Neural progenitor cell (in vitro differentiated cells): ENCODE results near the gene TMEM203. TPM values are rescaled to one million over a fixed set of nuclear protein-coding genes. Genes with fewer than 3 reads are reported as not detected.
A peak's percentile ranks its signal among the peaks of the same experiment; 100 is the strongest.

Experiments used
- DNase-seq: peaks from one replicate; pipeline ENCODE4 v3.0.0-alpha.2; 2016; ENCODE audit warnings: low spot score
- H2AFZ ChIP-seq: fragments of 200-600 bp; sonication (generic); replicated peaks from 2 replicates; pipeline ENCODE4 v1.6.1; 2016; ENCODE audit warnings: antibody characterized with exemption
- H3F3A ChIP-seq: fragments of 200-600 bp; sonication (generic); 2 replicates; pipeline ENCODE4 v1.6.1; 2016; ENCODE audit warnings: antibody characterized with exemption, low read depth
- H3K27ac ChIP-seq: fragments of 200-600 bp; sonication (generic); 2 replicates; pipeline ENCODE4 v1.5.1; 2016; ENCODE audit warnings: mild to moderate bottlenecking
- H3K27me3 ChIP-seq: fragments of 200-600 bp; sonication (generic); 2 replicates; pipeline ENCODE4 v1.6.1; 2016; ENCODE audit warnings: mild to moderate bottlenecking, moderate library complexity
- H3K36me3 ChIP-seq: fragments of 200-600 bp; sonication (generic); 2 replicates; pipeline ENCODE4 v1.5.1; 2016
- H3K4me1 ChIP-seq: fragments of 200-600 bp; sonication (generic); 2 replicates; pipeline ENCODE4 v1.6.1; 2016; ENCODE audit warnings: mixed run types
- H3K4me2 ChIP-seq: fragments of 200-600 bp; sonication (generic); 2 replicates; pipeline ENCODE4 v1.6.1; 2016
- H3K4me3 ChIP-seq: fragments of 200-600 bp; sonication (generic); 2 replicates; pipeline ENCODE4 v1.5.1; 2016
- H3K79me2 ChIP-seq: fragments of 200-600 bp; sonication (generic); 2 replicates; pipeline ENCODE4 v1.6.1; 2016; ENCODE audit warnings: low read depth
- H3K9ac ChIP-seq: fragments of 200-600 bp; sonication (generic); 2 replicates; pipeline ENCODE4 v1.6.1; 2016
- H3K9me3 ChIP-seq: fragments of 200-600 bp; sonication (generic); 2 replicates; pipeline ENCODE4 v1.5.1; 2016; ENCODE audit warnings: low read depth
- H4K20me1 ChIP-seq: fragments of 200-600 bp; sonication (generic); 2 replicates; pipeline ENCODE4 v1.6.1; 2016; ENCODE audit warnings: low read depth
- H3K27ac Mint-ChIP-seq: 3 replicates; pipeline ENCODE4 v1.8.0; 2021; ENCODE audit warnings: mixed read lengths
- H3K27me3 Mint-ChIP-seq: 2 replicates; pipeline ENCODE4 v1.8.0; 2022; ENCODE audit warnings: low read depth, mild to moderate bottlenecking, inconsistent platforms, moderate library complexity, mixed read lengths; ENCODE audit not compliant: insufficient read depth
- H3K36me3 Mint-ChIP-seq: 3 replicates; pipeline ENCODE4 v1.8.0; 2021; ENCODE audit warnings: mixed read lengths
- H3K4me1 Mint-ChIP-seq: 3 replicates; pipeline ENCODE4 v1.8.0; 2021; ENCODE audit warnings: mixed read lengths
- H3K4me3 Mint-ChIP-seq: 3 replicates; pipeline ENCODE4 v1.8.0; 2021; ENCODE audit warnings: mild to moderate bottlenecking, moderate library complexity, mixed read lengths
- H3K9me3 Mint-ChIP-seq: 3 replicates; pipeline ENCODE4 v1.8.0; 2020; ENCODE audit warnings: mixed read lengths
- EZH2 ChIP-seq: fragments of 200-600 bp; sonication (generic); IDR thresholded peaks from 2 replicates; pipeline ENCODE4 v1.6.1; 2017; ENCODE audit warnings: antibody characterized with exemption, mild to moderate bottlenecking, moderate library complexity
- EZH2phosphoT487 ChIP-seq: fragments of 200-600 bp; sonication (generic); IDR thresholded peaks from 2 replicates; pipeline ENCODE4 v1.6.1; 2017; ENCODE audit warnings: antibody characterized with exemption
- total RNA-seq: library from RNA; depleted of rRNA; stranded (reverse); fragments of >200 nt; gene quantifications from 2 replicates; pipeline ENCODE4 v1.2.3, GENCODE V29; 2015; ENCODE audit warnings: low replicate concordance
- TF ChIP-seq, protein P1 (sequence below): fragments of 200-600 bp; sonication (generic); IDR thresholded peaks from 2 replicates; pipeline ENCODE4 v1.5.1; 2017; ENCODE audit warnings: antibody characterized with exemption, mild to moderate bottlenecking

The TMEM203 gene
- total RNA-seq, 1 donor from 2014 or later: 21.6 TPM

DNA sequence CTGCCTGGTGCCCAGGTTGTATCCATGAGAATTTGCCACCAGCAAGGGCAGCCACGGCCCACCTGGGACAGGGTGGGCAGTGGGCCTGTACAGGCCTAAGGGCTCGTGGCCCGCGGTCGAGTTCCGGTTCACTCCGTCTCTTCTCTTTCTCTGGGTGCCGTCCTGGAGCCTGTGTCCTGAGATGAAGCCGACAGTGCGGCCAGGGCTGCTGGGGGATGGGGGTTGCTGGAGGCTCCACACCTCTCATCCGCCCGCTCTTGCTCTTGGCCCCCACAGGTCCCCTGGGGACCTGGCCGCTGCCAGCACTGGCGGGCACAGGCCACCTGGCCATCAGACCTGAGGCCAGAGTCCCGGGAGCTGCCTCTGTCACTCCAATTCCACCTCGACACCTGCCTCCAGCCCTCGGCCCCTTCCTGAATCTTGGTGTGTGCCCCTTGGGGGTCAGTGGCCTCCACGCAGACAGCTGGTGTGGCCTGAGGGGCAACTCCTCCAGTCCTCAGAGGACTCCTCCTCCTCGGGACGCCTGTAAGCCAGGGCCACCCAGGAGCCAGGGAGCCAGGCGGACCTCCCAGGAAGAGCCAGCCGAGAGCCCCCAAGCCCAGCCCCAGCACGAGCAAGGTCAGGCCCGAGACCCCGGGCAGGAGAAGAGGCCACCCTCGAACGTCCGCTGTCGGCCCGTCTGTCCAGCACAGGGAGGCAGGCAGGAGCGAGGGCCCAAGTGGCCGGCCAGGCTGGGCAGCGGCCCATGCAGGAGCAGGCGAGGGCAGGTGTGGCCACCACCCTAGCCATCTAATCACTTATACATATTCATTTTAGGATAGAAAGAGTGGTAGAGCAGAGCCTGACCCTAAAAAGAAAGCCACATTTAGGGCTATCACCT is 40.8 kb downstream of the TMEM203 start:
- no peaks in the 10 kb centered on the region for H3K36me3 Mint-ChIP-seq
- H3K9me3 ChIP-seq: no peaks in the 10 kb centered on the region
- no peak overlapping the region for H3K9ac ChIP-seq
- no peak overlapping the region for H3K27ac ChIP-seq
- peaks cover 48% of the 10 kb centered on the region for H3K27me3 Mint-ChIP-seq
- TF ChIP-seq, protein P1, sequence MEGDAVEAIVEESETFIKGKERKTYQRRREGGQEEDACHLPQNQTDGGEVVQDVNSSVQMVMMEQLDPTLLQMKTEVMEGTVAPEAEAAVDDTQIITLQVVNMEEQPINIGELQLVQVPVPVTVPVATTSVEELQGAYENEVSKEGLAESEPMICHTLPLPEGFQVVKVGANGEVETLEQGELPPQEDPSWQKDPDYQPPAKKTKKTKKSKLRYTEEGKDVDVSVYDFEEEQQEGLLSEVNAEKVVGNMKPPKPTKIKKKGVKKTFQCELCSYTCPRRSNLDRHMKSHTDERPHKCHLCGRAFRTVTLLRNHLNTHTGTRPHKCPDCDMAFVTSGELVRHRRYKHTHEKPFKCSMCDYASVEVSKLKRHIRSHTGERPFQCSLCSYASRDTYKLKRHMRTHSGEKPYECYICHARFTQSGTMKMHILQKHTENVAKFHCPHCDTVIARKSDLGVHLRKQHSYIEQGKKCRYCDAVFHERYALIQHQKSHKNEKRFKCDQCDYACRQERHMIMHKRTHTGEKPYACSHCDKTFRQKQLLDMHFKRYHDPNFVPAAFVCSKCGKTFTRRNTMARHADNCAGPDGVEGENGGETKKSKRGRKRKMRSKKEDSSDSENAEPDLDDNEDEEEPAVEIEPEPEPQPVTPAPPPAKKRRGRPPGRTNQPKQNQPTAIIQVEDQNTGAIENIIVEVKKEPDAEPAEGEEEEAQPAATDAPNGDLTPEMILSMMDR: no peak
- TF ChIP-seq EZH2: no peak
- H2AFZ ChIP-seq: no peak overlapping the region
- H3F3A ChIP-seq: peaks cover 19% of the 10 kb centered on the region
- H3K4me1 Mint-ChIP-seq: peaks cover 3% of the 10 kb centered on the region
- DNase-seq: no peak
- H3K79me2 ChIP-seq: no peaks in the 10 kb centered on the region
- no peak overlapping the region for H3K27ac Mint-ChIP-seq
- H3K9me3 Mint-ChIP-seq: no peaks in the 10 kb centered on the region
- peaks cover 59% of the 10 kb centered on the region for H4K20me1 ChIP-seq
- peaks cover 18% of the 10 kb centered on the region for H3K4me1 ChIP-seq
- no peak overlapping the region for H3K4me3 Mint-ChIP-seq
- H3K4me2 ChIP-seq: no peak overlapping the region
- no peaks in the 10 kb centered on the region for H3K36me3 ChIP-seq
- peaks cover 100% of the 10 kb centered on the region for H3K27me3 ChIP-seq
- H3K4me3 ChIP-seq: no peak overlapping the region

DNA sequence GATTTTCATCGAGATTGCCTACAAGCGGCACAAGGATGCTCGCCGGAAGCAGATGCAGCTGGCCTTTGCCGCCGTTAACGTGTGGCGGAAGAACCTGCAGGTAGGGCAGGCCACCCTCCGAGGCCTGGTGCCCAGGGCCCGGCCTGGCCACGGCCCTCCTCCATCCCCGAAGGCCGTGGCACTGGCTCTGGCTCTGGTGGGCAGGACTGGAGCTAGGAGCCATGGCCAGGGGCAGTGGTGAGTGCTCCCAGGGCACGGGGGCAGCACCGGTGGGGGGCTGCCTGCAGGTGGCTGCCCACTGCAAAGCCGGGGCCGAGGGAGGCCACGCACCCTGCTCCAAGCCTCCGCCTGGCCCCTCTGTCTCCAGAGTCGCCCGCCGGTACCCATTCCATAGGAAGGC is 41.6 kb downstream of the TMEM203 start:
- Histone ChIP-seq H3F3A (peaks cover 11% of the 10 kb centered on the region), H3K4me3 (no peak overlapping the region), H3K4me1 (peaks cover 17% of the 10 kb centered on the region), H3K9me3 (no peaks in the 10 kb centered on the region), H2AFZ (no peak overlapping the region), H3K27me3 (peaks cover 100% of the 10 kb centered on the region), H4K20me1 (peaks cover 65% of the 10 kb centered on the region), H3K36me3 (no peaks in the 10 kb centered on the region), H3K4me2 (no peak overlapping the region), H3K27ac (no peak overlapping the region), H3K9ac (no peak overlapping the region), H3K79me2 (no peaks in the 10 kb centered on the region)
- Mint-ChIP-seq H3K4me1 (peaks cover 6% of the 10 kb centered on the region), H3K9me3 (no peaks in the 10 kb centered on the region), H3K4me3 (peak overlapping the region; percentile 77), H3K27me3 (peaks cover 56% of the 10 kb centered on the region), H3K27ac (no peak overlapping the region), H3K36me3 (peaks cover 1% of the 10 kb centered on the region)
- no peak for TF ChIP-seq EZH2
- TF ChIP-seq EZH2phosphoT487: no peak
- TF ChIP-seq, protein P1: no peak
- DNase-seq: no peak

DNA sequence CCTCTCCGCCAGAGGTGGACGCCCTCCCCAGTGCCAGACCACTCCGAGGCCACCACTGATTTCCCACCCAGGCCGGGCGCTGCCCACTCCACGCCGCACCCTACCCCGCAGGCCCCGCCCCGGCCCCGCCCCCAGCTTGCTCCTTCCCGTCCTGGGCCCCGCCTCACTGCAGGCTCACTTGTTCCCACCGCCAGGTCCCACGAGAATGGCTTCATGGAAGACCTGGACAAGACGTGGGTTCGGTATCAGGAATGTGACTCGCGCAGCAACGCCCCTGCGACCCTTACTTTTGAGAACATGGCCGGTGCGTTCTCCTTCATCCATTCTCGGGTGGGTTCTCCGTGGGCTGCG is 42.1 kb downstream of the TMEM203 start:
- peaks cover 6% of the 10 kb centered on the region for H3K4me1 Mint-ChIP-seq
- no peak for TF ChIP-seq EZH2phosphoT487
- TF ChIP-seq, protein P1: no peak
- no peak for TF ChIP-seq EZH2
- H3K4me1 ChIP-seq: peaks cover 14% of the 10 kb centered on the region
- H3K27ac Mint-ChIP-seq: no peak overlapping the region
- no peaks in the 10 kb centered on the region for H3K36me3 ChIP-seq
- peak overlapping the region; percentile 32 for H3K4me3 ChIP-seq
- peaks cover 63% of the 10 kb centered on the region for H4K20me1 ChIP-seq
- H2AFZ ChIP-seq: no peak overlapping the region
- DNase-seq: no peak
- H3K9me3 Mint-ChIP-seq: no peaks in the 10 kb centered on the region
- H3K4me3 Mint-ChIP-seq: peak overlapping the region; percentile 77
- no peaks in the 10 kb centered on the region for H3K79me2 ChIP-seq
- H3K9me3 ChIP-seq: no peaks in the 10 kb centered on the region
- H3K36me3 Mint-ChIP-seq: peaks cover 1% of the 10 kb centered on the region
- H3K27me3 ChIP-seq: peaks cover 100% of the 10 kb centered on the region
- H3F3A ChIP-seq: peaks cover 6% of the 10 kb centered on the region
- H3K27ac ChIP-seq: no peak overlapping the region
- H3K27me3 Mint-ChIP-seq: peaks cover 61% of the 10 kb centered on the region
- no peak overlapping the region for H3K9ac ChIP-seq
- peak overlapping the region; percentile 71 for H3K4me2 ChIP-seq
